Measurements from ENCODE around the gene CATSPERD.
A peak's percentile ranks its signal among the peaks of the same experiment; 100 is the strongest.

Gene CATSPERD

GRCh38 chr19:5809053-5809452 is 88.6 kb downstream of the CATSPERD start:
- DNase-seq: no peak

DNA sequence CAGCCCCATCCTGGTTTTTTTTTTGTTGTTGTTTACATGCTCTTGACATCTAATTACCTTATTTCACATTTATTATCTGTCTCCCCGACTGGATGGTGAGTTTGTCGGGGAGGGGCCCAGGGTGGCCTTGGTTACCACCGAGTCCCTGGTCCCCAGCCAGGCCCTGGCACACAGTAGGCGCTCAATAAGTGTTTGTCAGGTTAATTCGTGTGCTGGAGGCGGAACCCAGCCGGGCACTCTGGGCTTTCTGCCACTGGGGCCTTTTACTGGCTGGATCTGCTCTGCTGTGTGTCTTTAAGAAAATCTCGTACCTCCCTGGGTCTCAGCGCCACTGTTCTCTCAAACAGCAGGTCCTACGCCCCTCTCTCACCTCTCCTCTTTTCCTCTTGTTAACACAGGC is 89.0 kb downstream of the CATSPERD start:
- no peak for DNase-seq

- DNase-seq: no peak
Measured at GRCh38 chr19:5811117-5811516, 90.7 kb downstream of the CATSPERD start.

DNA sequence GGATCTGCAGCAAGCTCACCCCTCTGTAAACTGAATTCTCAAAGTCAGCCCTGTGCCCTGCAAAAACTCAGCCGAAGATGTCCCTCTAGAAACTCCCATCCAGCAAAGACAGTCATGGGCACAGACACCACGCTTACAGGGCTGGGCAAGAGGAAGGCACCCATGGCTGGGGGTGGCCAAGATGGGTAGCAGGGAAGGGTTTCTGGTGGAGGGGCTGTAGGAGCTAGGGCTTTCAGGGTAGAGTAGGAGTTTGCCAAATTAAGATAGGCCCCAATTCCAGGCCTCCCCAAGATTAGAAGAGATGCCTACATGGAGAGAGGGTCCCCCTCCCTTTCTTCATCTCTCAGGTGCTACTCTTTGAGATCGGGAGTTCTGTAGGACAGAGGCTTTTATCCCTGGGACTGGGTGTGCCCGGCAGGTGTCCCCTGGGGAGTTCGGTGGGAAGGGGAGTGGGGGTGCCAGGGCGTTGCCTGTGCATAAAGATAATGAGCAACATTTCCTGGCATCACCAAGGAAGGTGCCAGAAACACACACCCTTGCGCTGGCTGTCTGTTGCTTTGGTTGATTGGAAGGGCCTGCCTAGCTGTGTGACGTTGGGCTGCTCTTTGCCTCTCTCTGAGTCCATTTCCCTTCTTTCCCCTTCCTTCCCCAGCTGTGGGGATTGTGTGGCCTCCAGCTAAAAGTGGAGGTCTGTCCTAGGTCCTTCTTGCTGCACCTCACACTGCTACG is 93.8 kb downstream of the CATSPERD start:
- no peak for DNase-seq

GRCh38 chr19:5814852-5815246 is 94.4 kb downstream of the CATSPERD start:
- no peak for DNase-seq

DNA sequence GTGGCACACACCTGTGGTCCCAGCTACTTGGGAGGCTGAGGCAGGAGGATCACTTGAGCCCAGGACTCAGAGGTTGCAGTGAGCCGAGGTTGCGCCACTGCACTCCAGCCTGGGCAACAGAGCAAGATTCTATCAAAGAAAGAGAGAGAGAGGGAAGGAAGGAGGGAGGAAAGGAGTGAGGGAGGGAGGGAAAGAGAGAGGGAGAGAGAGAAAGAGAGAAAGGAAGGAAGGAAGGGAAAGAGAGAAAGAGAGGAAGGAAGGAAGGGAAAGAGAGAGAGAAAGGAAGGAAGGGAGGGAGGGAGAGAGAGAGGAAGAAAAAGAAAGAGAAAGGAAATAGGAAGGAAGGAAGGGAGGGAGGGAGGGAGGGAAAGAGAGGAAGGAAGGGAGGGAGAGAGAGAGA is 96.8 kb downstream of the CATSPERD start:
- DNase-seq: no peak

DNA sequence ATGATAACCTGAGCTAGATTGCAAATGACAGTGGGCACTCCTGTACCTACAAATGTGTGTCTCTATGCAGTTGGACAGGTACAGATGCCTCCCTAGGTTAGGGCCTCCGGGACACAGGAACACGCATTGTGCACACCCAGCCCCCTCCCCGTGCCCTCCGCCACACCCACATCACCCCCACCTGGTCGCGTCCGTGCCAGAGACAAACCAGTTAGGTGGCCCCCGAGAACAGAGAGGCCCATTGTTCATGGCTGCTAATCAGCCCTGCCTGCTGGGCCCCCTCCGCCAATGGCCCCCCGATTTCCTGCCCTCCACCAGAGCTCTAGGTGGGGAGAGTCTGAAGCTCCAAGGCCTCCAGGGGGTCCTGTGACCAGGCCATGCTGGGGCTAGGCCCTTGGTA is 98.2 kb downstream of the CATSPERD start:
- no peak for DNase-seq

GRCh38 chr19:5820785-5821184 is 100.3 kb downstream of the CATSPERD start:
- DNase-seq: no peak

GRCh38 chr19:5821521-5822180 is 101.2 kb downstream of the CATSPERD start:
- no peak for DNase-seq

- DNase-seq: no peak
Measured at GRCh38 chr19:5822181-5822844, 101.9 kb downstream of the CATSPERD start.

DNA sequence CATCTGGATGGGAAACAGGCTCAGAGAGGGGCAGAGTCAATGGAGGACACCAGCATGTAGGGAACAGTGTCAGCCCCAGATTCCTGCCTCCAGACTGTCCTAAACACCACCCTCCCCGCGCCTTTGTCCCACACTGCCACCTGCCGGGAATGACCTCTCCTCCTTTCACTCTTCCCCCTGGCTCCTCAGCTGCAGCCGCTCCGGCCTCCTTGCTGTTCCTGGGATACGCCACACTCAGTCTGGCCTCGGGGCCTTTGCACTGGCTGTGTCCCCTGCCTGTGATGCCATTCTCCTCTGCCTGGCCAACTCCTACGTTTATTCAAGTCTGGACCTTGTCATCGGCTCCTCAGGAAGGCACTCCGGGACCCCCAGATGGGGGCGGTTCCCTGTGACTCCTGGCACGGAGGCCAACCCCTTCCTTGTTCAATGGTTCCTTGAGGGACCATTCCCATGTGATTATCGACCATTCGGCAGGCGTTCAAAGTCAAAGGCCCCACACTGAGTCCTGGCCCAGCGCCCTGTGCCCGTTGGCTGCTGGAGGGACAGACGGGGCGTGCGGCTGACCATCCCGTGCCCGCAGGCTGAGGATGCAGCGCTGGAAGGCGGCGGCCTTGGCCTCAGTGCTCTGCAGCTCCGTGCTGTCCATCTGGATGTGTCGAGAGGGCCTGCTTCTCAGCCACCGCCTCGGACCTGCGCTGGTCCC is 103.3 kb downstream of the CATSPERD start:
- DNase-seq: no peak

DNA sequence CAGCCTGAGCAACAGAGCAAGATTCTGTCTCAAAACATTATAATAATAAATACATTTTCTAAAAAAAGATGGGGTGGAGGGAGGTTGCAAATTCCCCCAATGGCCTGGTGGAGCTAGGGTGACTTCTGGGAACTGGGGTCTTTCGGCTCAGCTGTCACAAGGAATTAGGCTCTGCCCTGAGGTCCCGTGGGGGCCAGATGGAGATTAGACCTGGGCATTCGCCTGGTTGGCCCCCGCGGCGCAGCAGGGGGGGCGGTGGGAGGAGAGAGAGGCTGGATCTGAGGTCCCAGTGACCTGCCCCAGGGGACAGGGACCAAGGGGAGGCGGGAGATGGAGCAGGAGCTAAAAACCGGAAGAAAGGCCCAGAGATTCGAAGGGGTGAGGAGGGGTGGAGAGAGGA is 104.3 kb downstream of the CATSPERD start:
- no peak for DNase-seq

DNA sequence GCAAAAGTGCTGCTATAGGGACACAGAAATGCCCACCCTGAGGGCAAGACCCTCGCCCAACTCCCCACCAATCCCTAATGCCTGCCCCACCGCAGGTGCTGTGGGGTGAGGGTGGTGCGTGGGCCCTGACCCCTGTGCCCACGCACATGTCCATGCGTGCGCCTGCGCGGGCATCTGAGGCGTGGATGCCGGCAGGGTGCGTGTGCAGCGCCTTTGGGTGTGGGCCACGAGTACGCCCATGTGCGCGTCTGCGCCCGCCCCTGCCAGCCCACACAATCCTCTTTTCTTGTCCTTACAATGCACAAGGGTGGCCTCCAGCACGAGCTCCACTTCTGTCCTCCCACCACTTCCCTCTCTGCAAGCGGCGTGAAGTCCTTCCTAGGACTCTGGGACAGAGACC is 104.7 kb downstream of the CATSPERD start:
- no peak for DNase-seq

GRCh38 chr19:5826531-5827341 is 106.3 kb downstream of the CATSPERD start:
- peak; percentile 24 for DNase-seq

- no peak for DNase-seq
Measured at GRCh38 chr19:5827342-5827890, 107.0 kb downstream of the CATSPERD start.

DNA sequence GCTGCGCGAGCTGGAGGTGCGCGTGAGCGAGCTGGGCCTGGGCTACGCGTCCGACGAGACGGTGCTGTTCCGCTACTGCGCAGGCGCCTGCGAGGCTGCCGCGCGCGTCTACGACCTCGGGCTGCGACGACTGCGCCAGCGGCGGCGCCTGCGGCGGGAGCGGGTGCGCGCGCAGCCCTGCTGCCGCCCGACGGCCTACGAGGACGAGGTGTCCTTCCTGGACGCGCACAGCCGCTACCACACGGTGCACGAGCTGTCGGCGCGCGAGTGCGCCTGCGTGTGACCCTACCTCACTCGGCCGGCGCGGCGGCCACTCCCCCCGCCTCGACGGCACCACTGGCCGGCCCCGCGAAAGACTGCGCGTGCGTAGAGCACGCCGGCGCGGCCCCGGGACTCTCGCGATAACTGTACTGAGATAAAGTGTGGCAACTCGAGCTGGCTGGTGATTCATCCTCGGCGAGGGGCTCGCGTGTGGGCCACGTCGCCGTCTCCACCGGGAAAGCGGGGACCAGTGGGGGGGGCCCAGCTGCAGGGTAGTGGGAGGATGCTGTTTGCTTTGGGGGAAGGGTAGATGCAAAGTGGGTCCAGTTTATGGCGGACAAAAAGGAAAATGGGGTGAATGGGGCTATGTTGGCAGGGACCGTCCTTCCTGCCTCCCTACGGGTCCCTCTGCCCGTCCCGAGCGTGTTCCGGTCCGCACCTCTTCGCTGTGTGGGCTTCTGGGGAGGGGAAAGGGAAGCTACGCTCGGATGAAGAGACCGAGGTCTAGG is 107.6 kb downstream of the CATSPERD start:
- DNase-seq: peak; percentile 37

Measured in NCI-H187 treated with DMSO at 0.1 percent for 48 hours (cell line).